Keratinocyte (primary cell): ENCODE results near the gene BSG.

Experiments used
- CTCF ChIP-seq, 3 experiments: IDR thresholded peaks in 1 of 3; conservative IDR thresholded peaks in 1 of 3; optimal IDR thresholded peaks in 1 of 3; 2 replicates in 2 of 3; 3 replicates in 1 of 3; pipeline versions ENCODE3 to v1.5.1; 2011; ENCODE audit warnings: low read length in 3 of 3, mild to moderate bottlenecking in 3 of 3, moderate library complexity in 2 of 3, control low read depth in 1 of 3, inconsistent platforms in 1 of 3; ENCODE audit not compliant: insufficient read depth in 2 of 3; ENCODE audit errors: extremely low read depth in 1 of 3
- EZH2 ChIP-seq: IDR thresholded peaks from one replicate; pipeline ENCODE4 v1.6.1; 2012; ENCODE audit warnings: inconsistent platforms, mild to moderate bottlenecking, low read length, moderate library complexity

GRCh38 chr19:596263-596655 lies 23.9 kb downstream of the BSG start:
- TF ChIP-seq CTCF (optimal IDR thresholded peaks at IDR 0.05 in 1 of 3, IDR thresholded peaks at IDR 0.05 in 1 of 3, conservative IDR thresholded peaks at IDR 0.05 in 1 of 3; ENCODE audit: extremely low read depth in 1 of 3, insufficient read depth in 2 of 3, low read length in 3 of 3) (no peak), EZH2 (no peak)
